ENCODE measurements around the gene THY1.

THY1 gene

GRCh38 chr11:119380827-119381180, 42.2 kb downstream of the THY1 start:
- peak in 1 of 6 experiments; percentile 20 for DNase-seq

- no peak for DNase-seq
Observed at GRCh38 chr11:119380160-119380826, 42.7 kb downstream of the THY1 start.

GRCh38 chr11:119378851-119379465, 44.0 kb downstream of the THY1 start:
- no peak for DNase-seq

GRCh38 chr11:119377961-119378667, 44.9 kb downstream of the THY1 start:
- DNase-seq = no peak

GRCh38 chr11:119377112-119377901, 45.7 kb downstream of the THY1 start:
- no peak for DNase-seq

GRCh38 chr11:119376197-119376847, 46.6 kb downstream of the THY1 start:
- no peak for DNase-seq

GRCh38 chr11:119375337-119376196, 47.4 kb downstream of the THY1 start:
- no peak for DNase-seq

- DNase-seq = no peak
Observed at GRCh38 chr11:119374632-119375336, 48.2 kb downstream of the THY1 start.

- DNase-seq = peak in 4 of 6 experiments; percentile 5 to 20 (median 16)
Observed at GRCh38 chr11:119373921-119374631, 48.9 kb downstream of the THY1 start.

- DNase-seq = no peak
Observed at GRCh38 chr11:119373059-119373920, 49.7 kb downstream of the THY1 start.

GRCh38 chr11:119372260-119373058, 50.5 kb downstream of the THY1 start:
- no peak for DNase-seq

- DNase-seq = no peak
Observed at GRCh38 chr11:119371778-119372182, 51.2 kb downstream of the THY1 start.

GRCh38 chr11:119371067-119371601, 51.8 kb downstream of the THY1 start:
- no peak for DNase-seq

- DNase-seq = no peak
Observed at GRCh38 chr11:119370486-119371046, 52.4 kb downstream of the THY1 start.

- no peak for DNase-seq
Observed at GRCh38 chr11:119369132-119369925, 53.6 kb downstream of the THY1 start.

GRCh38 chr11:119368121-119369034, 54.6 kb downstream of the THY1 start:
- DNase-seq = no peak

All from stimulated activated naive CD4-positive, alpha-beta T cell (primary cell).